GM18526 (cell line): ENCODE results near the gene ACTN1.

Source experiments
- POLR2A ChIP-seq: IDR thresholded peaks from 3 replicates; pipeline ENCODE4 v1.6.1; 2011; ENCODE audit not compliant: insufficient read length; ENCODE audit errors: extremely low read depth

Gene ACTN1

DNA sequence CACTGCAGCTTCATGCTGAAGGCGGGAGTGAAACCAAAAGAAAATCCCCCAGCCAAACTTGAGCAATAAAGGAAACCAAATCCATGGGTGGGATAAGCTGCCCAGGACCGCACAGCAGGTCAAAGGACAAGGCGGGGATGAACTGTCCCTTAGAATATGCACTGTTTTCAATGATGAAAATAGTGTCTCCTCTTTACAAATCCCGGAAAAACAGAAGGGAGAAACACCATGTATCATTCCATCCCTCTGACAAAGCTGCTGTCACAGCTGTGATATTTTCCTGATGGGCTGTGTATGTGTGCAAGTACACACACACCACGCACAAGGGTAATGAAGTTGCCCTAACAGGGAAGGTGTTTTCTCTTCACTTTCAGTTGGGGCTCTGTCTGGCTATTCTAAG is 70.3 kb downstream of the ACTN1 start:
- no peak for TF ChIP-seq POLR2A

DNA sequence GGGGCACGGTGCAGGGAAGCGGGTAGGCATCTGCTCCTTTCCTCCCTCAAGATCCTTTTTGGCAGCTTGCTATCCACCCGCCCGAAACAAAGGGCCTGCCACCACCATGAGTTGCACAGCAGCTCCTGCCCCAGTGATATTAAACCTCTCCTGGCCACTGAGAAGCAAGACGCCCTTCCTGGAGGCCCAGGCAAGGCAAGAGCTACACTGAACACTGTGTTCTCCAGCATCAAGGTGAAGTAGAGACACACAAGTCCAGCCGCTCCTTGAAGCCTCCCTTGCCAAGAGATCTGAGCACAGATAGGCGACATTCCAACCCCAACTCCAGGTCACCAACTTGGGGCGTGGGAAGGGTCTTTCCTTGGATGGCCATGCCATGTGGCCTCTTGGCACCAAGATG is 70.9 kb downstream of the ACTN1 start:
- no peak for TF ChIP-seq POLR2A

DNA sequence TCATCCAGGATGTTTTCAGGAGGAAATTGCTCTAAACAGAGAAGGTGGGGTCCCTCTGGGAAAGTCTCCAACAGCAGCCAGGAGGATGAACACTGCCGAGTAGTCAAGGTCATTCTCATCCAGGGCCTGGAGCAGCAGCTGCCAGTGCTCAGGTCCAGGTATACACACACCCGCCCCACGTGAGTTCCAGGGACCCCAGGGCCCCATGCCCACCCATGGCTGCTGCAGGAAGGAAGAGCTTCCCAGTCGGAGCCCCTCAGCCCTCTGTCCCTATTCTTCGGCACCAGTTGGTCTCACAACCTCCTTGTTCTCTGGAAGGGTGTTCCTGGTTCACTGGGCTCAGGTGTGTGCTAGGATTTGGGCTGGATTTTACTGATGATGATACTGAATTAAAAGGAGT is 72.7 kb downstream of the ACTN1 start:
- TF ChIP-seq POLR2A = no peak

DNA sequence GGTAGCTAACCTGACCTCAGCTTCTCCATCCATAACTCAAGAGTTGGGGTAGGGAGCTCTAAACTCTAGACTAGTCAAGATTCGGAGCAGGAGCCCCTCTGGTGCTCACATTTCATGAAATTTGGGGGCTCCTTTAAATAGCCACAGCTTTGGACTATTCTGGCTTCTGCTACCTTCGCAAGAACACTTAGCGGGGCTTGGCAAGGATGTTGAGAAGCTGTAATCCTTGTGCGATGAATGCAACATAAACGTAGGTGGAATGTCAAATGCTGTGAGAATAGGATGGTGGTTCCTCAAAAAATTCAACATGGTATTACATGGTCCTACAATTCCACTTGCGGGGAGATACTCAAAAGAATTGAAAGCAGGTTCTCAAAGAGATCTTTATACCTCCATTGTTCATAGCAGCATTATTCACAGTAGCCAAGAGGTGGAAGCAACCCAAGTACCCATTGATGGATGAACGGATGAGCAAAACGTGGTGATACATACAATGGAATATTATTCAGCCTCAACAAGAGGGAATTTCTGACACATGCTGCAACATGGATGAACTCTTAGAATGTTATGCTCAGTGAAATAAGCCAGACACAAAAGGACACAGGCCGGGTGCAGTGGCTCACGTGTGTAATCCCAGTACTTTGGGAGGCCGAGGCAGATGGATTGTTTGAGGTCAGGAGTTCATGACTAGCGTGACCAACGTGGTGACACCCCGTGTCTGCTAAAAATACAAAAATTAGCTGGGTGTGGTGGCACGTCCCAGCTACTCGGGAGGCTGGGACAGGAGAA is 73.8 kb downstream of the ACTN1 start:
- no peak for TF ChIP-seq POLR2A

DNA sequence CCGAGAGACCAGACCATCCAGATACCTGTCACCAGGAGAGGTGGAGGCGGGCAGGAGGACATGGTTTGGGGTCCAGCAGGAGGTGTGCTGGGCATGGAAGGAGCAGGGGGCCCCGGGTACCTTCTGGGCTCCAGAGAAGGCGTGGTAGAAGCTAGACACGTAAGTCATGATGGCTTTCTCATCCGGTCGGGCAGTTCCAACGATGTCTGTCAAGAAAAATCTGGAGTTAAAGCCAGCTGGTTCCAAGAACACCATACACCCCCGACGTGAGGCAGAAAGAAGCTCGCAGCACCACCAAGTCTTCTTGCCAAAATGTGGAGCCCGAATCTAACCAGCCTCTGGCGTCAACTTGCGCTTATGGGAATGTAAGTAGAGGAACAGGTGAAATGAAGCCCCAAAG is 76.7 kb downstream of the ACTN1 start:
- no peak for TF ChIP-seq POLR2A

DNA sequence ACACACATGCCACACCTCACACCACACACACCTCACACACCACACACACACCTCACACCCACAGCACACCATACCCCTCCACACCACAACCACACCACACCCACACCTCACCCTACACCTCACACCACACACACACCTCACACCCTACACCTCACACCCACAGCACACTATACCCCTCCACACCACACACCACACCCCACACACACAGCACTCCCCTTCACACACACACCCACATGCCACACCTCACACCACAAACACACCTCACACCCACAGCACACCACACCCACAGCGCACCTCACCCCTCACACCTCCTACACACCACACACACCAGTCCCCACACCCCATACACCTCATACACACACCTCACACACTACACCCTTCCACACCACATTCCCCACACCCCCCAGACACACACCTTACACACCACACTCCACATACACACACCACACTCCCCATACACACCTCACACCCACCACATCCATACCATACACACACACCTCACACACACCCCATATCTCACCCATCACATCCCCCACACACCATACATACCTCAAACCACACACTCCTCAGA is 80.0 kb downstream of the ACTN1 start:
- no peak for TF ChIP-seq POLR2A

DNA sequence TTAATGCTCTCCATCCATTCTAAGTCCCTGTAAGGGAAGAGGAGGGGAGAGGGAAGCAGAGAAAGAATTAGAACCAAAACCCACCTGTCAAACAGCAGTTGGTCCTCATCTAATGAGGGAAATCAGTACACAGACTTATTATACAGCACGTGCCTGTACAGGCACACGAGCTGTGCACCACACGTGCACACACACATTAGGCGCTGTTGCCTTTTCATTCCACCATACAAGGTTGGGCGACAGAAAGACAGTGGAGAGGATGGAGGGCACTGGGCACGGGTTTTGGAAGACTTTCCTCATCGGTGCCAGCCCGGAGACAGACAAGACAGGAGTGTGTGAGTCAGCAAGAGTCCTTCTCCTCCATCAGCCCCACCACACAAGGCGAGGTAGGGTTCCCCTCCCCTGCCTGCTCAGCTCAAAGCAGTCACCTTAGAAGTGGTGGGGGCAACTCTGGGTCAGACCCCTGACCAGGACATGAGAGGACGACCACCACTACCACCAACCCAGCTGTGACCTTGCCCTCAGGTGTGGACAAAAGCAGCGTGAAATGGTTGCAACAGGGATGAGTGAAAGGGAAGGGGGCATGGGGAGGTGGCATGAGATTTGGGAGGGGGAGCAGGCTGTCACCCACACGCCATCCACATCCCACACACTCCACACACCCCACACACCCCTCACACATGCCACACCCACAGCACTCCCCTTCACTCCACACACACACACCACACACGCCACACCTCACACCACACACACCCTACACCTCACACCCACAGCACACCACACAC is 80.7 kb downstream of the ACTN1 start:
- TF ChIP-seq POLR2A = no peak

DNA sequence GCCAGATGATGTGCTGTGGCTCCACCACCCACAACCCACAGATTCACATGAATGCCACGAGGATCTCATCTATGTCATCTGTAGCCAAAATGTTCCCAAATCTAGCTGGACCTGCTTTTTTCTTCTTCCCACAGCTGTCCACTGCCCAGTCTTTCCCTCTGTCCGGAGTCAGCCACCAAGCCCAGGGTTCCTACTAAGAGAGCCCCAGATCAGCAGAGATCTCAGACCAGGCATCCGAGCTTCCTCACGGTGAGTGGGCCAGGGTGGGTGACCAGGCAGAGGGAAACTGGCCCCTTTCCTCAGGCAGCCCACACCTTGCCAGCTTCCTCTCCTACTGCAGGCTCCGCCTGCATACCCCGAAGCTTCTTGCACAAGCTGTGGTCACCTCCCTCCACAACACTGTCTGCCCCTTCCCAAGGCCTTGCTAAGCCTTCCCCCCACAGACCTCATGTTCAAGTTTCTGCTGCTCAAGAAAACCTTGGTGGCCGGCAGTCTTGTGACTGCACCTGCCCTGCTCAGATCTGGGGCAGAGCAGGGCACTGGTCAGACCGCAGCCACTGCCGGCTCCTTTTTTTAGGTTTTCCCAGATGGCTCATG is 81.4 kb downstream of the ACTN1 start:
- no peak for TF ChIP-seq POLR2A

DNA sequence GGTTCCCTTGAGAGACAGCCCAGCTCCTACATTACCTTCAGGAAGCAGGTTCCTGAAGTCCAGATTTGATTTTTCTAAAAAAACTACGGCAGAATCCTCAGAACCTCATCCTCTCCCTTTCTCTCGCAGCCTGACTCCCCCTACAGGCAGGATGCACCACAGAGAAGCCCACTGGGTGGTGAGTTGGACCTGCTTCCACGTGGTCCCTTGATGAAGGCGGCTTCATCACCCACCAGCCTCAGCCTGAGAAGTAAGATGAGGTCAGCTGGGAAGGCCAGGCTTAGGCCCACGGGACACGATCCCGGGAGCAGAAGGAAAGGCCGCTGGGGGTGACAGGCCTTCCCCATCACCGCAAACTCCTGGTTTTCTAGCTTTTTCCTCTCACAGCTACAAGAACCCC is 83.0 kb downstream of the ACTN1 start:
- no peak for TF ChIP-seq POLR2A

DNA sequence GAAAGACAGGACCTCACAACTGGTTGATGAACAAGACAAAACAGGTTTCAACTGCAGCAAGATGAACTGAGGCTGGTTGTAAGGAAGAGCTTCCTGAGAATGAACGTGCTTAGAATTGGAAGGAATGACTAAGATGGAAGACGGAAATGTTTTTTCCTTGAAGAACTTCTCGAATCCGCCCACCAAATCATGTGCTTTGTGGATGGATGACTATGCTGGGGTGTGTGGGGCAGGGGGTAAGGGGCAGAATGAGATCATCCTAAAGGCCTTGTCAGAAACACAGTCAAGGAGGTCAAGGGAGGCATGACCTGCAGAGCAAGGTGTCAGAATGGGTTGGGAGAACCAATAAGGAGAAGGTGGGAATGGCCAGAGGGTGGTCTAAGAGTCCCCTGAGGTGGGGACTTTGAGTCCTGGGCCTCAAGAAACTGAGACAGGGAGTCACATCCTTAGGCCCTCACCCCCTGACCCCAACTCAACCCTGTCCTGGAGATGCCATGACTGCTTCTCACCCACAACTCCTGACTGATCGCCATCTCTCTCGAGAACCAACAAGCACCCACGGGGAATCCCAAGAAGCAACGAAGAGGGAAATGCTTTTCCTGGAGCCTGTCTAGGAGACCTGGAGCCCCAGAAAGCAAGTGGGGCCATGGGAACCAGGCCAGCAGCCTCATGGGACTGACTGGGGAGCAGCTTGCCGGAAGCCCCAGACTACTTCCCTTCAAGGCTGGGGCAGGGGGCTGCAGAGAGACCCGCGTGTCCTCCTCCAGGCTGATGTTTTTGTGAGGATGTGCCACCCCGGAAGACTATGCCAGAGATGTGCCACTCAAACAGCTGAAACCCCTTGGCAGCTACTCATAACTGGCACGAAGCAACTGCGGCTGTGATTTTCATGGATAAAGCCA is 84.0 kb downstream of the ACTN1 start:
- TF ChIP-seq POLR2A = no peak

DNA sequence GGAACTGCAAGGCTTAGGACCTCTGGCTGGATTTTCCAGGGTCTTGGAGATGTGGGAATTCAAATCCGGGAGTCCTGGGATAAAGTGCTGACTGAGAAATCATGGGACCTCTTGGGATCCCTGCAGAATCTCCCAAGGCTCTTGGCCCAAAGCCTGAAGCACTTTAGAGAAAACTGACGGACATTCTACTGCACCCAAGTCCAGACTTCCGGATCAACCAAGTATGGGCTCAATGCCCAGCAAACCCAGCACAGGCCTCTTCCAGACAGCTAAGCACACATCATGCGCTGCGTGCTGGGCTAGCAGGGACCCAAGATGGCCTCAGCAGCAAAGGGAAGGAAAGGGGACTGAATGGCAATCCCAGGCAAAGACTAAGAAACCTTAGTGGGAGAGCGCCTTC is 85.0 kb downstream of the ACTN1 start:
- TF ChIP-seq POLR2A = no peak

DNA sequence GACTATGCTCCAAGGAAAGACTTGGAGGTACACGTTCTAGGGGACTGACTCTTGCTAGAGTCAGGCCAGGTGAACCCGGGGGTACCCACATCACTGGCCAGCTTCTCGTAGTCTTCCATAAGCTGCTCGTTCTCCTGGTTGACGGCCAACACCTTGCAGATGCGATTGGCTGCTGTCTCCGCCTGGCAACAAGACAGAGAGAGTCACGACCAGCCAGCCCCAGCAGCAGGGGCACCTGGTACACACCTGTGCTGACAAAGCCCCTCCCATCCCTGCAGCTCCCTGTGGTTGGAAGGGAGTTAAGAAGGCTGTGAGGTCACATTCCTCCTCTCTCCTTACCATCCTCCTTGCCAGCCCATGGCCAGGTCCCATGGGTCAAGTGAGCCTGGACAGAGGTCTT is 85.5 kb downstream of the ACTN1 start:
- no peak for TF ChIP-seq POLR2A

DNA sequence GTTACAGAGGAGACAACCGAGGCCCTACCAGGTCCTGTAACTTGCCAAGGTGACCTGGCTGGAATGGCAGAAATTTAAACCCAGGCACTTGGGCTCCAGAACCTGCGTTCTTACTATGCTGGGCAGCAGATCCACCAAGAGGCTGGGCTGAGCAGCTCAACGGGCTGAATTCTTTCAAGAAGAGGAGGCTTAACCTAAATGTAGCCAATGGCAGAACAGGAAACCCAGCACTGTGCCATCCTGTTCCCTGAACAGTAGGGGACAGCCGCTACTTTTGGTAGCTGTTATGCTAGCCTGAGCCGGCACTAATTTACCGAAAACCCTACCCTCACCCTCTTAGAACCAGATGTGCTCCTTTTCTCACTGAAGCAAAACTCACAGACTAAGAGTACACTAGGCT is 86.1 kb downstream of the ACTN1 start:
- no peak for TF ChIP-seq POLR2A

DNA sequence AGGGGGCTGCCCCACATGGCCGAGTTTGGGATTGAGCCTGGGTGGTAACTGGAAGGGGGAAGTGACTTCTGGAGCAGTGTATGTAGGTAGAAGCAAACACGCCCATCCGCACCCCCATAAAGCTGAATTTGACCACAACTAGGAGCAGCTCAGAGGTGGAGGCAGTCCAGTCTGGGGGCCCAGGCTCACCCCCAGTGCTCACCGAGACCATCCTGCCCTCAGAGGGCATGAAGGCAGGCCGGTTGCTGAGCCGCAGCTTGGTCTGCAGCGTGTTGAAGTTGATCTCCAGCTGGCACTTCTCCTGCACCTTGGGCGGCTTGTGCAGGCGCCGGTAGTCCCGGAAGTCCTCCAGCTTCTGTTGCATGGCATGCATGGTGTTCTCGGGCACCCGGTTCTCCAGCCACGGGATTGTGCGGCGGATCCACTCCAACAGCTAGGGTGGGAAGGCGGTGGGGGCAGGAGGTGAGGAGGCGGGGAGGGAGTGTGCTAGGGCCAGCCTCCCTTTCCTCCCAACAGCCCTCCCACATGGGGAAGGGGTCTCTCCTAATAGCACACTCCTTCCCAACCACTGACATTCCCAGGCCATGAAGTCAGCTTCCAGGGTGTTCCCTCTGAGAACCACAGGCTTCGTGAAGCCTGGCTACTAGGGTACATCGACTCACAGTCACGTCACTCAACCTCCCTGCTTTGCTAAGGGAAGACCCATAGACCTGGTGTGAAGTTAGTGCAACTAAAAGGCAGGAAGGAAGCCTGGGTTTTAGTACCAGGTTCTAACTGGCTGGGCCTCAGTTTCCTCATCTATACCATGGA is 87.0 kb downstream of the ACTN1 start:
- no peak for TF ChIP-seq POLR2A
